Effector memory CD4-positive, alpha-beta T cell (primary cell): Measurements from ENCODE around the gene CUL2.

Source experiments
- DNase-seq, 3 donors: peaks; one replicate each; pipeline ENCODE4 v3.0.0-alpha.2; 2020
- H3K27ac ChIP-seq: 2 replicates; pipeline ENCODE4 v1.7.0; 2013; ENCODE audit warnings: mild to moderate bottlenecking, low read length, moderate library complexity; ENCODE audit not compliant: insufficient read depth, poor library complexity, severe bottlenecking
- H3K27me3 ChIP-seq: replicated peaks from 2 replicates; pipeline ENCODE4 v1.7.0; 2013; ENCODE audit warnings: mild to moderate bottlenecking, low read length; ENCODE audit not compliant: insufficient read depth, control insufficient read depth, poor library complexity, severe bottlenecking
- H3K36me3 ChIP-seq: 2 replicates; pipeline ENCODE4 v1.7.0; 2013; ENCODE audit warnings: mild to moderate bottlenecking, low read length, moderate library complexity; ENCODE audit not compliant: control insufficient read depth, insufficient read depth
- H3K4me1 ChIP-seq: 2 replicates; pipeline ENCODE4 v1.7.0; 2013; ENCODE audit warnings: low read length, mild to moderate bottlenecking; ENCODE audit not compliant: control insufficient read depth, insufficient read depth, poor library complexity, severe bottlenecking
- H3K4me3 ChIP-seq: 2 replicates; pipeline ENCODE4 v1.7.0; 2013; ENCODE audit warnings: low read length, low read depth, mild to moderate bottlenecking; ENCODE audit not compliant: insufficient read depth, poor library complexity, severe bottlenecking
- H3K9me3 ChIP-seq: 2 replicates; pipeline ENCODE4 v1.7.0; 2013; ENCODE audit warnings: mild to moderate bottlenecking, low read length, moderate library complexity; ENCODE audit not compliant: control insufficient read depth

Gene CUL2

GRCh38 chr10:35126062-35126529 is 36.0 kb upstream of the CUL2 start:
- peaks cover 10% of the 10 kb centered on the region for H3K4me1 ChIP-seq
- H3K4me3 ChIP-seq, result peak overlapping the region; percentile 53
- no peak for DNase-seq
- no peaks in the 10 kb centered on the region for H3K27me3 ChIP-seq
- no peaks in the 10 kb centered on the region for H3K9me3 ChIP-seq
- peak overlapping the region; percentile 99 for H3K27ac ChIP-seq
- H3K36me3 ChIP-seq, result no peaks in the 10 kb centered on the region

- Histone ChIP-seq H3K4me1 (peaks cover 6% of the 10 kb centered on the region), H3K4me3 (no peak overlapping the region), H3K27me3 (no peaks in the 10 kb centered on the region), H3K9me3 (no peaks in the 10 kb centered on the region), H3K27ac (no peak overlapping the region), H3K36me3 (no peaks in the 10 kb centered on the region)
- no peak for DNase-seq
These were observed 34.4 kb upstream of the CUL2 start for GRCh38 chr10:35124540-35124939.

GRCh38 chr10:35119378-35119777 is 29.2 kb upstream of the CUL2 start:
- Histone ChIP-seq H3K9me3 (no peaks in the 10 kb centered on the region), H3K4me3 (no peak overlapping the region), H3K27ac (no peak overlapping the region), H3K27me3 (no peaks in the 10 kb centered on the region), H3K4me1 (no peaks in the 10 kb centered on the region), H3K36me3 (no peaks in the 10 kb centered on the region)
- DNase-seq, result no peak

GRCh38 chr10:35112571-35112970 is 22.4 kb upstream of the CUL2 start:
- peaks cover 4% of the 10 kb centered on the region for H3K27me3 ChIP-seq
- H3K27ac ChIP-seq, result no peak overlapping the region
- no peaks in the 10 kb centered on the region for H3K9me3 ChIP-seq
- no peak for DNase-seq
- H3K36me3 ChIP-seq, result no peaks in the 10 kb centered on the region
- H3K4me3 ChIP-seq, result no peak overlapping the region
- no peaks in the 10 kb centered on the region for H3K4me1 ChIP-seq

GRCh38 chr10:35103882-35104281 is 13.7 kb upstream of the CUL2 start:
- Histone ChIP-seq H3K9me3 (no peaks in the 10 kb centered on the region), H3K4me3 (no peak overlapping the region), H3K27ac (no peak overlapping the region), H3K27me3 (no peaks in the 10 kb centered on the region), H3K4me1 (no peaks in the 10 kb centered on the region), H3K36me3 (no peaks in the 10 kb centered on the region)
- DNase-seq, result no peak

GRCh38 chr10:35097510-35097909 is 7.4 kb upstream of the CUL2 start:
- Histone ChIP-seq H3K4me3 (no peak overlapping the region), H3K36me3 (no peaks in the 10 kb centered on the region), H3K9me3 (no peaks in the 10 kb centered on the region), H3K27ac (no peak overlapping the region), H3K27me3 (no peaks in the 10 kb centered on the region), H3K4me1 (no peaks in the 10 kb centered on the region)
- DNase-seq, result no peak

GRCh38 chr10:35096312-35096711 is 6.2 kb upstream of the CUL2 start:
- no peak overlapping the region for H3K4me3 ChIP-seq
- no peaks in the 10 kb centered on the region for H3K27me3 ChIP-seq
- no peak for DNase-seq
- H3K4me1 ChIP-seq, result no peaks in the 10 kb centered on the region
- H3K9me3 ChIP-seq, result no peaks in the 10 kb centered on the region
- no peak overlapping the region for H3K27ac ChIP-seq
- no peaks in the 10 kb centered on the region for H3K36me3 ChIP-seq

GRCh38 chr10:35092851-35093250 is 2.7 kb upstream of the CUL2 start:
- no peak overlapping the region for H3K27ac ChIP-seq
- no peaks in the 10 kb centered on the region for H3K27me3 ChIP-seq
- peaks cover 18% of the 10 kb centered on the region for H3K4me1 ChIP-seq
- no peak overlapping the region for H3K4me3 ChIP-seq
- no peaks in the 10 kb centered on the region for H3K36me3 ChIP-seq
- DNase-seq, result no peak
- no peaks in the 10 kb centered on the region for H3K9me3 ChIP-seq

GRCh38 chr10:35091994-35092790 is 2.1 kb upstream of the CUL2 start:
- Histone ChIP-seq H3K27me3 (no peaks in the 10 kb centered on the region), H3K4me3 (no peak overlapping the region), H3K27ac (no peak overlapping the region), H3K4me1 (peaks cover 23% of the 10 kb centered on the region), H3K36me3 (no peaks in the 10 kb centered on the region), H3K9me3 (no peaks in the 10 kb centered on the region)
- DNase-seq, result no peak

GRCh38 chr10:35089611-35090161 is 455 bp downstream of the CUL2 start:
- no peaks in the 10 kb centered on the region for H3K9me3 ChIP-seq
- DNase-seq, result peak in 1 of 3 donors; percentile 1
- H3K4me3 ChIP-seq, result peak overlapping the region; percentile 80
- H3K27ac ChIP-seq, result peak overlapping the region; percentile 97
- H3K27me3 ChIP-seq, result no peaks in the 10 kb centered on the region
- peaks cover 29% of the 10 kb centered on the region for H3K4me1 ChIP-seq
- no peaks in the 10 kb centered on the region for H3K36me3 ChIP-seq
